ENCODE results near the gene CAPZA2. TPM values are rescaled to one million over a fixed set of nuclear protein-coding genes. Genes with fewer than 3 reads are reported as not detected.
"Not testable (repeated sequence)": the region's sequence is repeated elsewhere in the genome, so short reads cannot be mapped to it uniquely, and the experiment has no call there.

The CAPZA2 gene
- polyA plus RNA-seq, 1 experiment, result 188 TPM

DNA sequence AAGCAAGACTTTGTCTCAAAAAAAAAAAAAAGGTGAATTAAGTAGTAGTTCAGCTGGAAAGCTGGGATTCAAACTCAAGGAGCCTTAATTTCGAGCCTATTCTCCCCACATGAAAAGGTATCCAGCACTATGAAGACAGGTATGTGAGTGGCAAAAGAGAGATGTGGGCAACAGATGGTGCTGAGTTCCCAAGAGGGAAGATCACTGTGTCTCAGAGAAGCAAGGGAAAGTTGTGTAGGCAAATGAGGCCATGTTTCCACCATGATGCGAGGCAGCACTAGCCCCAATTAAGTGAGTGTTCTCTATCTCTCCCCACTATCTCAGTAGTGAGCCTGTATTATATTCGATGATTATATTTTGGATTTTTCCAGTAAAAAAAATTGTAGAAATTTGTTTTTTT, 71.1 kb downstream of the CAPZA2 start:
- ChIA-PET CTCF (interaction anchor here (0.6 to 5.7 kb wide), 9 partner anchors 7 to 262 kb away, joined by 3 to 76 read pairs (median 5); no protein-coding TSS in a partner anchor), POLR2A (no interaction called here)
- DNase-seq (ENCODE audit: low read depth, low spot score), result no peak
- Histone ChIP-seq H3K4me3 (ENCODE audit: low read depth, low read length) (no peak overlapping the region), H3K27ac (ENCODE audit: low read depth, low read length) (no peak overlapping the region), H3K9me3 (ENCODE audit: control insufficient read depth, insufficient read depth, low read length) (no peaks in the 10 kb centered on the region), H3K27me3 (ENCODE audit: control insufficient read depth, insufficient read depth, low read length) (no peaks in the 10 kb centered on the region)
- TF ChIP-seq CTCF (IDR thresholded peaks at IDR 0.05; ENCODE audit: low read depth, low read length), result no peak

- no peak for DNase-seq (ENCODE audit: low read depth, low spot score)
- Histone ChIP-seq H3K27me3 (ENCODE audit: control insufficient read depth, insufficient read depth, low read length) (no peaks in the 10 kb centered on the region), H3K4me3 (ENCODE audit: low read depth, low read length) (no peak overlapping the region), H3K27ac (ENCODE audit: low read depth, low read length) (no peak overlapping the region), H3K9me3 (ENCODE audit: control insufficient read depth, insufficient read depth, low read length) (no peaks in the 10 kb centered on the region)
- POLR2A ChIA-PET, result interaction anchor here (0.6 kb wide), 1 partner anchor 20 kb away, joined by 3 read pairs; no protein-coding TSS in a partner anchor
- CTCF ChIA-PET, result interaction anchor here (0.6 to 1.2 kb wide), 2 partner anchors 191 to 278 kb away, joined by 4 read pairs; no protein-coding TSS in a partner anchor
- TF ChIP-seq CTCF (IDR thresholded peaks at IDR 0.05; ENCODE audit: low read depth, low read length), result no peak
These were observed 72.2 kb downstream of the CAPZA2 start for GRCh38 chr7:116934580-116934979.

- H3K9me3 ChIP-seq (ENCODE audit: control insufficient read depth, insufficient read depth, low read length); H3K27me3 ChIP-seq (ENCODE audit: control insufficient read depth, insufficient read depth, low read length); POLR2A ChIA-PET; DNase-seq (ENCODE audit: low read depth, low spot score); H3K4me3 ChIP-seq (ENCODE audit: low read depth, low read length); H3K27ac ChIP-seq (ENCODE audit: low read depth, low read length); CTCF ChIA-PET: not testable (repeated sequence)
These were observed 74.5 kb downstream of the CAPZA2 start for GRCh38 chr7:116936844-116937243.

GRCh38 chr7:116938678-116939077, 76.3 kb downstream of the CAPZA2 start:
- no peak for DNase-seq (ENCODE audit: low read depth, low spot score)
- TF ChIP-seq CTCF (IDR thresholded peaks at IDR 0.05; ENCODE audit: low read depth, low read length), result no peak
- H3K27ac ChIP-seq (ENCODE audit: low read depth, low read length), result no peak overlapping the region
- no peak overlapping the region for H3K4me3 ChIP-seq (ENCODE audit: low read depth, low read length)
- CTCF ChIA-PET, result interaction anchor here (1.2 to 1.5 kb wide), 2 partner anchors 8 to 50 kb away, joined by 3 to 6 read pairs; no protein-coding TSS in a partner anchor
- POLR2A ChIA-PET, result no interaction called here
- no peaks in the 10 kb centered on the region for H3K27me3 ChIP-seq (ENCODE audit: control insufficient read depth, insufficient read depth, low read length)
- no peaks in the 10 kb centered on the region for H3K9me3 ChIP-seq (ENCODE audit: control insufficient read depth, insufficient read depth, low read length)

DNA sequence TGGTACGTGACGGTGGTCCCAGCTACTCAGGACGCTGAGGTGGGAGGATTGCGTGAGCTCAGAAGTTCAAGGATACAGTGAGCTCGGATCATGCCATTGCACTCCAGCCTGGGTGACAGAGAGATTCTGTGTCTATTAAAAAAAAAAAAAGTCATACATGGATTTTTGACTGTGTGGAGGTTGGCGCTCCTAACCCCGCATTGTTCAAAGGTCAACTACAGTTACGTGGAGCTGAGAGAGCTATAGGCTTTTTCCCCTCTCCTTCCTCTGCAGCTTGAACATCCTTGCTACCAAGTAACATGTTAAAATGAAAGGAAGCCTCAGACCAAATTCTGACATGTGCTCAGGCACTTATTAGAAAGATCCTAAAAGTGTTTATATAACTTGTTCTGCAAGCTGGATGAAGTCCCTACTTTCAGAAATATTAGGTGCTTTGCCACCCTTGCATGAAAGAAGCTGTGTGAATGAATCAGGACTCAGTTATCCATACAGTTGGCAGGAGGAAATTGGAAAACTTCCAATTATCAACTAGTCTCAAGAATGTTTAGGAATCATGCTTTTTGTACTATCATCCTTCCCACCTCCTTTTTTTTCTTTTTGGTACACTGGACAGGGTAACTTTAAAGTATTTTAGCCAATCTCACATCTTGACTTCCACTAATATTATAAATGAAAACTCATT, 78.4 kb downstream of the CAPZA2 start:
- Histone ChIP-seq H3K27me3 (ENCODE audit: control insufficient read depth, insufficient read depth, low read length) (no peaks in the 10 kb centered on the region), H3K27ac (ENCODE audit: low read depth, low read length) (no peak overlapping the region), H3K9me3 (ENCODE audit: control insufficient read depth, insufficient read depth, low read length) (no peaks in the 10 kb centered on the region), H3K4me3 (ENCODE audit: low read depth, low read length) (no peak overlapping the region)
- no peak for TF ChIP-seq CTCF (IDR thresholded peaks at IDR 0.05; ENCODE audit: low read depth, low read length)
- DNase-seq (ENCODE audit: low read depth, low spot score), result no peak
- POLR2A ChIA-PET, result no interaction called here
- CTCF ChIA-PET, result interaction anchor here (1.2 to 1.5 kb wide), 3 partner anchors 8 to 17 kb away, joined by 3 to 10 read pairs (median 5); no protein-coding TSS in a partner anchor
